Testis (tissue), 3 donors: Measurements from ENCODE around the gene ZCCHC7. TPM values are rescaled to one million over a fixed set of nuclear protein-coding genes. Genes with fewer than 3 reads are reported as not detected.

ENCODE experiments used
- DNase-seq: peaks from one replicate; pipeline ENCODE4 v3.0.0-alpha.2; 2019
- H3K27ac ChIP-seq, 2 donors: fragments of 200-600 bp; sonication (generic); one replicate each; pipeline ENCODE4 v1.5.1; 2019
- H3K27me3 ChIP-seq: fragments of 200-600 bp; sonication (generic); one replicate; pipeline ENCODE4 v1.5.1; 2019
- H3K36me3 ChIP-seq: fragments of 200-600 bp; sonication (generic); one replicate; pipeline ENCODE4 v1.5.1; 2017; ENCODE audit warnings: low read depth; ENCODE audit errors: missing control alignments
- H3K4me1 ChIP-seq: fragments of 200-600 bp; sonication (generic); one replicate; pipeline ENCODE4 v1.5.1; 2019
- H3K4me3 ChIP-seq, 2 donors: fragments of 200-600 bp; sonication (generic); one replicate each; pipeline ENCODE4 v1.5.1; 2017 to 2019
- H3K9me3 ChIP-seq: fragments of 200-600 bp; sonication (generic); one replicate; pipeline ENCODE4 v1.5.1; 2017
- CTCF ChIP-seq, 3 experiments: fragments of 450-650 bp in 2 of 3; fragments of 200-600 bp in 1 of 3; sonication (generic) in 1 of 3; IDR thresholded peaks; one replicate each; pipeline ENCODE4 v1.5.1; 2016 to 2019; ENCODE audit warnings: antibody characterized with exemption in 3 of 3, mild to moderate bottlenecking in 2 of 3, moderate library complexity in 1 of 3
- POLR2A ChIP-seq: fragments of 450-650 bp; IDR thresholded peaks from one replicate; pipeline ENCODE4 v1.6.1; 2017; ENCODE audit warnings: antibody characterized with exemption, mild to moderate bottlenecking, moderate library complexity
- WGBS, 2 donors: methylation state at CpG; one replicate each; pipeline ENCODE4 v1.1.5; 2018; 5-methylcytosine and 5-hydroxymethylcytosine counted together
- intact Hi-C: fragments of 100-400 bp; cut with DNase I; formaldehyde crosslinking; loops from one replicate; pipeline ENCODE4 v1.15.1; 2023; ENCODE audit warnings: low total_unique reads
- polyA plus RNA-seq: library from polyadenylated mRNA; stranded (reverse); fragments of 350-450 nt; fragmentation: Illumina TruSeq; extraction: RNeasy Lipid Tissue Mini Kit (QIAGEN cat#74804); gene quantifications from one replicate; pipeline ENCODE4 v1.2.3, GENCODE V29; 2014; ENCODE audit warnings: low read depth, low replicate concordance; ENCODE audit not compliant: insufficient read depth
- total RNA-seq, 2 donors: library from RNA; depleted of rRNA; stranded (reverse); fragments of >200 nt; gene quantifications; one replicate each; pipeline ENCODE4 v1.2.3, GENCODE V29; 2016

Gene ZCCHC7
- total and polyA plus RNA-seq, 3 donors from 2014 or later = 14.4 to 20.6 (median 18.5) TPM

- no peaks in the 10 kb centered on the region for H3K36me3 ChIP-seq
- no peaks in the 10 kb centered on the region for H3K4me1 ChIP-seq
- H3K27me3 ChIP-seq = no peaks in the 10 kb centered on the region
- no peak overlapping the region for H3K27ac ChIP-seq
- no peak for TF ChIP-seq CTCF (IDR thresholded peaks at IDR 0.05)
- TF ChIP-seq POLR2A = no peak
- 97 to 100% methylated on average over 3 of the region's 3 CpGs for WGBS, 2 donors
- no peak for DNase-seq
- intact Hi-C loops = no loop called here
- no peak overlapping the region for H3K4me3 ChIP-seq
- no peaks in the 10 kb centered on the region for H3K9me3 ChIP-seq
These were observed 214.9 kb downstream of the ZCCHC7 start for GRCh38 chr9:37335238-37335637.

- TF ChIP-seq POLR2A = no peak
- no peak for TF ChIP-seq CTCF (IDR thresholded peaks at IDR 0.05)
- H3K9me3 ChIP-seq = no peaks in the 10 kb centered on the region
- DNase-seq = no peak
- H3K4me1 ChIP-seq = no peaks in the 10 kb centered on the region
- intact Hi-C loops = no loop called here
- H3K27ac ChIP-seq = no peak overlapping the region
- H3K4me3 ChIP-seq = no peak overlapping the region
- no peaks in the 10 kb centered on the region for H3K36me3 ChIP-seq
- WGBS, 2 donors = 55 to 62% methylated on average over 3 of the region's 3 CpGs
- H3K27me3 ChIP-seq = no peaks in the 10 kb centered on the region
These were observed 215.8 kb downstream of the ZCCHC7 start for GRCh38 chr9:37336150-37336549.

- no peak for DNase-seq
- Histone ChIP-seq H3K27me3 (no peaks in the 10 kb centered on the region), H3K9me3 (no peaks in the 10 kb centered on the region), H3K36me3 (no peaks in the 10 kb centered on the region), H3K27ac (no peak overlapping the region), H3K4me1 (no peaks in the 10 kb centered on the region), H3K4me3 (no peak overlapping the region)
- intact Hi-C loops = no loop called here
- WGBS, 2 donors = 74 to 80% methylated on average over 7 of the region's 7 CpGs
- TF ChIP-seq CTCF (IDR thresholded peaks at IDR 0.05) (no peak), POLR2A (no peak)
These were observed 217.0 kb downstream of the ZCCHC7 start for GRCh38 chr9:37337301-37337890.

GRCh38 chr9:37338218-37338617, 217.8 kb downstream of the ZCCHC7 start:
- 80 to 83% methylated on average over 4 of the region's 4 CpGs for WGBS, 2 donors
- Histone ChIP-seq H3K9me3 (no peaks in the 10 kb centered on the region), H3K27me3 (no peaks in the 10 kb centered on the region), H3K36me3 (no peaks in the 10 kb centered on the region), H3K4me1 (no peaks in the 10 kb centered on the region), H3K4me3 (no peak overlapping the region), H3K27ac (no peak overlapping the region)
- no peak for DNase-seq
- no peak for TF ChIP-seq CTCF (IDR thresholded peaks at IDR 0.05)
- TF ChIP-seq POLR2A = no peak
- intact Hi-C loops = no loop called here

- intact Hi-C loops = no loop called here
- no peaks in the 10 kb centered on the region for H3K27me3 ChIP-seq
- H3K27ac ChIP-seq = no peak overlapping the region
- H3K36me3 ChIP-seq = no peaks in the 10 kb centered on the region
- no peak overlapping the region for H3K4me3 ChIP-seq
- no peaks in the 10 kb centered on the region for H3K4me1 ChIP-seq
- DNase-seq = no peak
- TF ChIP-seq POLR2A = no peak
- no peak for TF ChIP-seq CTCF (IDR thresholded peaks at IDR 0.05)
- H3K9me3 ChIP-seq = no peaks in the 10 kb centered on the region
- 94 to 97% methylated on average over 4 of the region's 4 CpGs for WGBS, 2 donors
These were observed 219.5 kb downstream of the ZCCHC7 start for GRCh38 chr9:37339923-37340322.
